ENCODE results near the gene ME1.
"Not testable (repeated sequence)": the region's sequence is repeated elsewhere in the genome, so short reads cannot be mapped to it uniquely, and the experiment has no call there.

The ME1 gene

GRCh38 chr6:83459663-83460062 lies 28.8 kb upstream of the ME1 start:
- Histone ChIP-seq H3K4me1 (ENCODE audit: insufficient read depth, low read length) (no peaks in the 10 kb centered on the region), H3K9ac (ENCODE audit: low read depth, low read length) (no peak overlapping the region), H3K36me3 (ENCODE audit: insufficient read depth, low read length) (no peaks in the 10 kb centered on the region), H3K9me3 (ENCODE audit: control insufficient read depth, insufficient read depth, low read length) (no peaks in the 10 kb centered on the region)

GRCh38 chr6:83450015-83450414 lies 19.2 kb upstream of the ME1 start:
- H3K9me3 ChIP-seq (ENCODE audit: control insufficient read depth, insufficient read depth, low read length); H3K9ac ChIP-seq (ENCODE audit: low read depth, low read length); H3K36me3 ChIP-seq (ENCODE audit: insufficient read depth, low read length); H3K4me1 ChIP-seq (ENCODE audit: insufficient read depth, low read length): not testable (repeated sequence)

- not testable (repeated sequence) for H3K9ac ChIP-seq (ENCODE audit: low read depth, low read length); H3K36me3 ChIP-seq (ENCODE audit: insufficient read depth, low read length); H3K4me1 ChIP-seq (ENCODE audit: insufficient read depth, low read length); H3K9me3 ChIP-seq (ENCODE audit: control insufficient read depth, insufficient read depth, low read length)
Observed at GRCh38 chr6:83444086-83444699, 13.3 kb upstream of the ME1 start.

GRCh38 chr6:83443516-83443915 lies 12.7 kb upstream of the ME1 start:
- Histone ChIP-seq H3K9ac (ENCODE audit: low read depth, low read length) (no peak overlapping the region), H3K36me3 (ENCODE audit: insufficient read depth, low read length) (no peaks in the 10 kb centered on the region), H3K9me3 (ENCODE audit: control insufficient read depth, insufficient read depth, low read length) (no peaks in the 10 kb centered on the region), H3K4me1 (ENCODE audit: insufficient read depth, low read length) (no peaks in the 10 kb centered on the region; the same call in 1 of the 2 replicates)

- no peak overlapping the region for H3K9ac ChIP-seq (ENCODE audit: low read depth, low read length)
- H3K9me3 ChIP-seq (ENCODE audit: control insufficient read depth, insufficient read depth, low read length) = no peaks in the 10 kb centered on the region
- no peaks in the 10 kb centered on the region for H3K36me3 ChIP-seq (ENCODE audit: insufficient read depth, low read length)
- no peaks in the 10 kb centered on the region; the same call in 1 of the 2 replicates for H3K4me1 ChIP-seq (ENCODE audit: insufficient read depth, low read length)
Observed at GRCh38 chr6:83442752-83443151, 11.9 kb upstream of the ME1 start.

GRCh38 chr6:83439201-83439600 lies 8.3 kb upstream of the ME1 start:
- Histone ChIP-seq H3K36me3 (ENCODE audit: insufficient read depth, low read length) (no peaks in the 10 kb centered on the region), H3K9me3 (ENCODE audit: control insufficient read depth, insufficient read depth, low read length) (no peaks in the 10 kb centered on the region), H3K9ac (ENCODE audit: low read depth, low read length) (no peak overlapping the region), H3K4me1 (ENCODE audit: insufficient read depth, low read length) (no peaks in the 10 kb centered on the region; the same call in 1 of the 2 replicates)

- peaks cover 9% of the 10 kb centered on the region; the same call in 1 of the 2 replicates for H3K4me1 ChIP-seq (ENCODE audit: insufficient read depth, low read length)
- H3K9ac ChIP-seq (ENCODE audit: low read depth, low read length) = no peak overlapping the region
Observed at GRCh38 chr6:83436674-83437073, 5.8 kb upstream of the ME1 start.

GRCh38 chr6:83433177-83433576 lies 2.3 kb upstream of the ME1 start:
- Histone ChIP-seq H3K36me3 (ENCODE audit: insufficient read depth, low read length) (no peaks in the 10 kb centered on the region), H3K4me1 (ENCODE audit: insufficient read depth, low read length) (peaks cover 9% of the 10 kb centered on the region; the same call in 1 of the 2 replicates), H3K9ac (ENCODE audit: low read depth, low read length) (no peak overlapping the region), H3K9me3 (ENCODE audit: control insufficient read depth, insufficient read depth, low read length) (no peaks in the 10 kb centered on the region)

More at GRCh38 chr6:83436674-83437073, 5.8 kb upstream of the ME1 start:
- no peaks in the 10 kb centered on the region for H3K36me3 ChIP-seq (ENCODE audit: insufficient read depth, low read length)
- no peaks in the 10 kb centered on the region for H3K9me3 ChIP-seq (ENCODE audit: control insufficient read depth, insufficient read depth, low read length)

- Histone ChIP-seq H3K36me3 (ENCODE audit: insufficient read depth, low read length) (no peaks in the 10 kb centered on the region), H3K9me3 (ENCODE audit: control insufficient read depth, insufficient read depth, low read length) (no peaks in the 10 kb centered on the region), H3K9ac (ENCODE audit: low read depth, low read length) (no peak overlapping the region), H3K4me1 (ENCODE audit: insufficient read depth, low read length) (peaks cover 9% of the 10 kb centered on the region; the same call in 1 of the 2 replicates)
Observed at GRCh38 chr6:83432636-83433035, 1.8 kb upstream of the ME1 start.

GRCh38 chr6:83431545-83432155 lies 799 bp upstream of the ME1 start:
- H3K36me3 ChIP-seq (ENCODE audit: insufficient read depth, low read length) = no peaks in the 10 kb centered on the region
- H3K4me1 ChIP-seq (ENCODE audit: insufficient read depth, low read length) = peaks cover 9% of the 10 kb centered on the region; the same call in 1 of the 2 replicates
- no peaks in the 10 kb centered on the region for H3K9me3 ChIP-seq (ENCODE audit: control insufficient read depth, insufficient read depth, low read length)
- H3K9ac ChIP-seq (ENCODE audit: low read depth, low read length) = peak overlapping the region; percentile 90

- peaks cover 9% of the 10 kb centered on the region; the same call in 1 of the 2 replicates for H3K4me1 ChIP-seq (ENCODE audit: insufficient read depth, low read length)
- peak overlapping the region; percentile 90 for H3K9ac ChIP-seq (ENCODE audit: low read depth, low read length)
- no peaks in the 10 kb centered on the region for H3K36me3 ChIP-seq (ENCODE audit: insufficient read depth, low read length)
- 0 out of 2 replicates have a peak, but pooled peaks cover 2% of the 10 kb centered on the region for H3K9me3 ChIP-seq (ENCODE audit: control insufficient read depth, insufficient read depth, low read length)
Observed at GRCh38 chr6:83429857-83430610, 817 bp downstream of the ME1 start.

- Histone ChIP-seq H3K9ac (ENCODE audit: low read depth, low read length) (no peak overlapping the region), H3K36me3 (ENCODE audit: insufficient read depth, low read length) (no peaks in the 10 kb centered on the region), H3K4me1 (ENCODE audit: insufficient read depth, low read length) (peaks cover 9% of the 10 kb centered on the region; the same call in 1 of the 2 replicates), H3K9me3 (ENCODE audit: control insufficient read depth, insufficient read depth, low read length) (0 out of 2 replicates have a peak, but pooled peaks cover 5% of the 10 kb centered on the region)
Observed at GRCh38 chr6:83429269-83429668, 1.6 kb downstream of the ME1 start.

GRCh38 chr6:83424392-83425018 lies 6.3 kb downstream of the ME1 start:
- Histone ChIP-seq H3K36me3 (ENCODE audit: insufficient read depth, low read length) (no peaks in the 10 kb centered on the region), H3K9ac (ENCODE audit: low read depth, low read length) (no peak overlapping the region), H3K4me1 (ENCODE audit: insufficient read depth, low read length) (no peaks in the 10 kb centered on the region), H3K9me3 (ENCODE audit: control insufficient read depth, insufficient read depth, low read length) (0 out of 2 replicates have a peak, but pooled peaks cover 5% of the 10 kb centered on the region)

GRCh38 chr6:83417880-83418663 lies 12.8 kb downstream of the ME1 start:
- no peaks in the 10 kb centered on the region for H3K4me1 ChIP-seq (ENCODE audit: insufficient read depth, low read length)
- H3K9me3 ChIP-seq (ENCODE audit: control insufficient read depth, insufficient read depth, low read length) = no peaks in the 10 kb centered on the region
- H3K36me3 ChIP-seq (ENCODE audit: insufficient read depth, low read length) = no peaks in the 10 kb centered on the region
- no peak overlapping the region for H3K9ac ChIP-seq (ENCODE audit: low read depth, low read length)
